Measurements from ENCODE around the gene RAMP1.

The RAMP1 gene

DNA sequence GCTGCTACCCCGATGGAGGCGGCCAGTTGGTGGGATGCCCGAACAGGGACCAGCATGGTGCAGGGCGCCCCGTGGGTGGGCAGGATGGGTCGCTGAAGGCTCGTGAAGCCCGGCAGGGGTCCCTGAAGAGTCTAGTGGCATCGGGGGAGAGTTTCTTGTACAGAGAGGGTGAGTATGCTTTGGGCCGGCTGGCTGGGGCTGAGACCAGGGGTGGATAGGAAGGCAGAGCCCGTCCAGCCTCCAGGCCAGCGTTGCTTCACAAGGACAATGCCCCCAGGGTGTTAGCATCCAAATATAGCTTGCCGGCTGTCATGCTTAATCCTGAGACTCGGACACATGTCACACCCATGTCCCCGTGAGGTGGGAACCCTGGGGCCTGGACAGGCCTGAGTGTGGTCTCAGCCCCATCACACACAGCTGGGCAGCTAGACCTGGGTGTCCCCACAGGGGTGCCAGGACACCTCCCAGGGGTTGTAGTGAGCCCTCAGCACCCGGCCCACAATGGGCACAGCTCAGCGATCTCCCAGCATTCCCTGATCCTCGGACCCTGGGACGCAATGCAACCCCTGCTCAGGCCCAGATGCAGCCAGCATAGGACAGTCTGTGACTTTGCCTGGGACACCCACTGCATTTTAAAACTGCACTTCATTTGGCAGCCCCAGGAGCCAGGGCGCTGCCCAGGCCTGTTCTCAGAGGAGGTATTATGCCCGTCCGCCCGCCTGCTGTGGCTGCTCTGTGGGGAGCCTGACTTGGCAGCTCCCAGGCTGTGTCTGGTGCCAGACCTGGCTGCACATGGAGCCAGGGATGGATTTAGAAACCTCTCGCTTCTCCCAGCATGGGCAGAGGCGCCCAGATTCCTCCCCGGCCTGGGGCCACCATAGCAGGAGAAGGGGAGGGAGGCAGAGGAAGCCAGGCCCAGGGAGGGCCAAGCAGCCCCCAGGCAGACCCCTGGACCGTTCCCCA, 36.4 kb downstream of the RAMP1 start:
- DNase-seq = no peak

DNA sequence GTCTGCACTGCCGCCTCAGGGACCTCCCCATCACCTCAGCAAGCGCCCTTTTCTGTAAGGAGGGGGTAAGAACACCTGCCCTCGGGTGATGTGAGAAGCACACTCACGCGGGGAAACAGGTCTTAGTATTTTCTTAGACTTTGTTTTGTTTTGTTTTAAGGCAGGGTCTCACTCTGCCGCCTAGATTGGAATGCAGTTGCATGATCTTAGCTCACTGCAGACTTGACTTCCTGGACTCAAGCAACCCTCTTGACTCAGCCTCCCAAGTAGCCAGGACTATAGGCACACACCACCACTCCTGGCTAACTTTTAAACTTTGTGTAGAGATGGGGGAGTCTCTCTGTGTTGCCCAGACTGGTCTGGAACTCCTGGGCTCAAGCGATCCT, 37.1 kb downstream of the RAMP1 start:
- no peak for DNase-seq

DNA sequence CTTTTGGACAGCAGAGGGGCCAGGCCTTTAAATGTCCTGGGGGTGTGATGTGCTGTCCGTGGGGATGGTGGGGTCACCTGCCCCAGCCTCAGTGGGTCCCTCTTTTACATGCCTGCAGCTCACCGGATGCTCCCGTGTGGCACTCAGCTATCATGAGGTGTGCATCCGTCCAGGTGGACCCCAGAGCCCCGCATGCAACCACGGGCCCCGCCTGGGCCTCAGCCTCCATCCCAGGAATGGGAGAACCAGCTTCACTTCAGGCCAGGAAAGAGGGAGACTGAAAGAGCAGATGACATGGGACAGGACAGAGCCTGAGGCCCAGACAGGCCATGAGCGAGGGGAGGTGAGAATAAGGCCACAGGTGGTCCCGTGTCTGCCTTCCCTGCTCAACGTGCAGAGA, 37.5 kb downstream of the RAMP1 start:
- DNase-seq = no peak

DNA sequence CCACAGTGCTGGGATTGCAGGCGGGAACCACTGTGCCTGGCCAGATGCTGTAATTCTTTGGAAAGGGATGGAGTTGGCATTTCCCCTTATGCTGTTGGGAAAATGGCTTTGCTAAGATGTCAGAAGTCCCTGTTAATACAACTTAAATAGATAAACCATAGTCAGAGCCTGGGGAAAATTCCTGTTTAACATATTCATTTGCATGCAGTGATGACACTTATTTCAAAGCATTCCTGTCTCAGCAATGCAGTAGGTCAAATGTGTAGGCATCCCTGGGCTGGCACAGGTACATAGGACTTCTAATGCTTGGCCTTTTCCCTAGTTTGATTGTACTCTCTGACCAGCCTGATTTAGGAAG, 38.6 kb downstream of the RAMP1 start:
- no peak for DNase-seq

DNA sequence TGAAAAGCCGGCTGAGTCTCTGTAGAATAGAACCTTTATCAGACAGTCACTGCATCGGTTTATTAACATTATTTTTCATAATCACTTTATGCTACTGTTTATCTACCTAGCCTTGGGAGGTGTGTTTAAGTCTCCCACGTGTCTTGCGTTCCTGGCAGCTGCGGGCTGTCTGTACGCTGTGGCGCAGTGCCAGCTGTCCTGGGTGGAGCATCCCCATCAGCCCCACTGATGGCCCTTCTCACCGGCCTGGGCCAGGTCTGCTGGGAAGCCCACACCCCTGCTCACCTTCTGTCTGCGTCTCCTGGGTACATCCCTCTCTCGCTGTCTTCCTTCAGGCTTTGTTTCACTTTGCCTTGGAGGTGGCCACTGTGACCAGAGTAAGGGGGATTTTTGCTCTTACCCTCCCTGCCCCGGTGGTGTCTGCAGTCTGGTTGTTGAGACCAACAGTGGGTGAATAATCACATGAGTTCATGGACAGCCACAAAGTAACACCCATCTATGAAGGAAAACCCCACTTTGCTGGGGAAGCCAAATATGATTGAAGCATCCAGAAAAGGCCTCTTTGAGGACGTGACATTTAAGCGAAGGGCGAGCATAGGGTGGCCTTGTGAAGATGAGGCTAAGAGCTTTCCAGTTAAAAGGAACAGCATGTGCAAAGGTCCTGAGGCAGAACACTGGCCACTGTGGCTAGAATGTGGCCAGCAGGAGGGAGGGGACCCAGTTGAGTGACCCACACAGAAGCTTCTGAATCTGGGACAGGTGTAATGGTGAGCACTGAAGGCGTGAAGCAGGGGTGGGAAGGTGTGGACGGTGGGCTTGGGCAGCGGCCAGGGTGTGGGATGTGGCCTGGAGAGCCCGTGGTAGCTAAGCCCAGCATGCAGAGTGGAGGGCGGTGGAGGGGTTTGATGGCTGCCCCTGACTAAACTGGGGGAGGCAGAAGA, 41.7 kb downstream of the RAMP1 start:
- no peak for DNase-seq

DNA sequence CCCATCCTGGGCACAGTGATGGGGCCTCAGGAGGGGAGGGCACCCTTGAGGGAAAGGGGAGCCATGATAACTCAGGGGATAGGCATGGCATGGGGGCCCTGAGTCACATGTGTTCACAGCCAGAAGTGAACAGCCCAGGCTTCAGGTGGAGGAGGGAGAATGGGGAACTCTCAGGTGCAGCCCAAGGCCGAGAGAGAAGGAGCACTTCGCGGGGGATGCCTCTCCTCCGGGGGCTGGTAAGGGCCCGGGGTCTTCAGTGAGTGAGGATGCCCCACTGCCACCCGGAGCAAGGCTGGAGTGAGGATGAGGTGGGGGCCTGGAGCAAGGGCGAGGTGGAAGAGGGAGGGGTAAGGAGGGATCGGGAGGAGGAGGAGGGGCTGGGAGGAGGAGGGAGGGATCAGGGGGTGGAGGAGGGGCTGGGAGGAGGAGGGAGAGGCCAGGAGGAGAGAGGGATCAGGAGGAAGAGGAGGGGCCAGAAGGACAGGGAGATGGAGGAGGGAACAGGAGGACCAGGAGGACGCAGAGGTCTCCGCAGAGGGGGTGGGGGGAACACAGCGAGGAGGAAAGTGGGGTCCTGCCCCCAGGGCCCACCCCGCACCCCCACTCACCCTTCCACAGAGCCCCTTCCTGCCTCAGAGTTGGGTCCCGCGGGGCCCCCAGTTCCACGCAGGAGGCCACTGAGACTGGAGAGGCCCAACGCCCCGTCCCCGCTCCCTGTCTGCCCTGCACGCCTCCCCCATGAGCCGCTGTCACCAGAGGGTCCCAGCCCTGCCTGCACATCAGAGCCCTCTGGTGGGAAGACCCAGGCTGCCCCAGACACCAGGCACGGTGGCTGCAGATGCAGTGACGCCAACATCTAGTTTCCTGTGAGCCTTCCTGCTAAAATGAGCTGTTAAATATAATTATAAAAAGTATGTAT, 42.8 kb downstream of the RAMP1 start:
- DNase-seq = peak; percentile 53

DNA sequence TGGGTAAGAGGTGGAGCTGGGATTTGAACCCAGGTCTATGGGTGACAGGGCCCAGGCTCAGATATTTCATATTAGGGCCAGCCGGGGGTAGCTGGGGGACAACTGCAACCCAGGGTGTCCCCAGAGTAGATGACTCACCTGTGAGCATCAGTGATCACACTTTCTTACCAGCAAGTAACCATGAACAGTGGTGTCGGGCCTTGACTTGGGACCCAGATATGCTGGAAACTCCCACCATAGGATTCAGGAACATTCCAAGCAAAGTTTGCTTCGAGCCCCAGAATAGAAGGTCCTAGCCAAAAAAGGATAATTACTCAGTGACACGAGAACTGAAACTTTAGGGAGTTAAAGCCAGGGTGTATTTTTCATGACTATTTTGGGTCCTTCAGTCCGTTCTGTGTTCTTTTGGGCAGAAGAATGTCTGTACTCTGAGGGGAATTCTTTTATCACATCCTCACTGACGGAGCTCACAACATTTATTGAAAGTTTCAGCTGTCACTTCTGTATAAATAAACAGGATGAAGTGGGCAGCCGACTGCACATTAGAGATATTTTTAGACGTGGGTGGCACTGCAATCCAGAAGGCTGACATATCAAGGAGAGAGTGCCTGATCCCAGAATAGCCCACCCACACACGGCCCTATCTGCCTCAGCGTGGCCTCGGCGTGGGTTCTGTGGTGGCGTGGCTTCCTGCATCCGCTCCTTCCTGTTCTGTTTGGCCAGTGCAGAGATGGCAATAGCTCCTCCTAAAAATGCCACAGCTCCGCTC, 45.6 kb downstream of the RAMP1 start:
- DNase-seq = peak; percentile 25

DNA sequence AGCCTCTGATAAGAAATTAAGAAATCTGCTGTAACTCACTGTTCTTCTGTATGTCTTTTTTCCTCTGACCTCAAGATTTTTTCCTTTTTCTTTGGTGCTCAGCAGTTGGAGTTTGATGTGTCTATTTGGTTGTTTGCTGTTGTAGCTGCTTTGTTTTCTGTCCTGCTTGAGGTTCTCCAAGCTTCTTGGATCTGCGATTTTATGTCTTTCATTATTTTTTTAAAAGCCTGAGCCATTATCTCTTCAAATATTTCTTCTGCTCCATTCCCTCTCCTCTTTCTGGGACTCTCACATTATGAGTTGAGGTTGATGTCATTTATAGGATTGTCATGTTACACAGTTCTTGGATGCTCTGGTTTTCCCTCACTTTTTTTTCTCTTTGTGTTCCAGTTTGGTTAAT, 47.7 kb downstream of the RAMP1 start:
- DNase-seq = no peak

DNA sequence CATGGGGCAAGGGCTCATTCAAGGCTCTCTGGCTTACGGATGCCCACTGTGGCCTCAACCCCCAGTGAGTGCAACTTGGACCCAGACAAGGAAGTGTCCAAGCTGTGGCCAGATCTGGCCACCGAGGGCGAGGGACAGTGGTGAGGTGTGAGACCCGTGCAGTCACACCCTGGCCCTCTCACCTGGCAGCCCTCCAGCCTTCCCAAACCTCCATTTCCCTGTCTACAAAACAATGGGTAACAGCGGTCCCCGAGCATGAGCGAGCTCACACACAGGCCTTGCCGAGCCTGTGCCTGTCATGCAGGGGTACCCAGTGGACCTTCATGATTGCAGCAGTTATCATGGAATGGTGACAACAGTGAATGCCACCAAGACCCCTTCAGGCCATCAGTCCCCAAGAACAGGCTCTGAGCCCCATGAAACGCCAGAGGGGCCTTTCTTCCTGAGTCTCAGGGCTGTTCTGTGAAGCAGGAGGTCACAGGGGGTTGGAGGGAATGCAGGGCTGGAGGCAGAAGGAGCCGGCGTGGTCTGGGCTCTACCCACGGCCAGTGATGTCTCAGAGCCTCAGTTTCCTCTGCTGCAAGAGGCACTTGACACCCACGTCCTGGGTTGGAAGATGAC, 49.8 kb downstream of the RAMP1 start:
- DNase-seq = no peak

DNA sequence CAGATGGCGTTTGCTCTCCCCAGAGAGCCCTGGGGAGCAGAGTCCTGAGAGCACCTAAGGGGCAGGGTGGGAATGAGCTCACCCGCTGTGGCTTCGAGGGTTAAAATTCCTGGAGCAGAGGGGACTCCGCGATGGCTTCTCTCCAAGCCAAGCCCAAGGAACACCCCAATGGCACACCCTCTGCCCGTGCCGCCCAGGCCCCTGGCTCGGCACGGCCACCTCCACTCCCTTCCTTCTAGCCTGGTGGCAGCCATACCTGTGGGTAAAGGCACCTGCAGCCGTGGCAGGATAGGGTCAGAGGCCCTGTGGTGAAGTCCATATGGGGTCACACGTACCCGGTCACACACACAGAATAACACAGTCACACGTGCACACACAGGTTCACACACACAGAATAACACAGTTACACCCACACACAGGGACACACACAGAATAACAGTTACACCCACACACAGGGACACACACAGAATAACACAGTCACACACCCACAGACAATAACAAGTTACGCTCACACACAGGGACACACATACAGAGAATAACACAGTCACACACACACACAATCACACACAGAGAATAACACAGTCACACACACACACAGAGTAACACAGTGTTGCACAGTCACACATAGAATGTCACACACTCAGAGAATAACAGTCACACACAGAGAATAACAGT, 50.5 kb downstream of the RAMP1 start:
- DNase-seq = no peak

DNA sequence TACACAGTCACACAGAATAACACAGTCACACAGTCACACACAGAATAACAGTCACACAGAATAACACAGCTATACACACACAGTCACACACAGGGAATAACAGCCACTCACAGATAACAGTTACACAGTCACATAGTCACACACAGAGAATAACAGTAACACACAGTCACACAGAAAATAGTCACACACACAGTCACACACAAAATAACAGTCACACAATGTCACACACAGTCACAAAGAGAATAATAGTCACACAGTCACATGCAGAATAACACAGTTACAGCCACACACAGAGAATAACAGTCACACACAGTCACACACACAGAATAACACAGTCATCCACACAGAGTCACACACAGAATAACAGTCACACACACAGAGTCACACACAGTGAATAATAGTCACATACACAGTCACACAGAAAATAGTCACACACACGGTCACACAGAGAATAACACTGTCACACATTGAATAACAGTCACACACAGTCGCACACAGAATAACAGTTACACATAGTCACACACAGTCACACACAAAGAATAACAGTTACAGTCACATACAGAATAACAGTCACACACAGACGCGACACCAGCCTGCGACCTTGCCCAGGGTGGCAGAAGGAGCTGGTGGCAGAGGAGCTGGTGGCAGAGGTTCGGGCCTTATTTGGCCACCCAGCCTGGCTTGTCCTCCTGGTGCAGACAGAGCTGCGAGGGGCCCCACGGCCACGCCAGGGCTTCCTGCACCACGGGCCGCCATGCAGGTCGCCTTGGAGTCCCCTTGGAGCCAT, 51.3 kb downstream of the RAMP1 start:
- DNase-seq = no peak

DNA sequence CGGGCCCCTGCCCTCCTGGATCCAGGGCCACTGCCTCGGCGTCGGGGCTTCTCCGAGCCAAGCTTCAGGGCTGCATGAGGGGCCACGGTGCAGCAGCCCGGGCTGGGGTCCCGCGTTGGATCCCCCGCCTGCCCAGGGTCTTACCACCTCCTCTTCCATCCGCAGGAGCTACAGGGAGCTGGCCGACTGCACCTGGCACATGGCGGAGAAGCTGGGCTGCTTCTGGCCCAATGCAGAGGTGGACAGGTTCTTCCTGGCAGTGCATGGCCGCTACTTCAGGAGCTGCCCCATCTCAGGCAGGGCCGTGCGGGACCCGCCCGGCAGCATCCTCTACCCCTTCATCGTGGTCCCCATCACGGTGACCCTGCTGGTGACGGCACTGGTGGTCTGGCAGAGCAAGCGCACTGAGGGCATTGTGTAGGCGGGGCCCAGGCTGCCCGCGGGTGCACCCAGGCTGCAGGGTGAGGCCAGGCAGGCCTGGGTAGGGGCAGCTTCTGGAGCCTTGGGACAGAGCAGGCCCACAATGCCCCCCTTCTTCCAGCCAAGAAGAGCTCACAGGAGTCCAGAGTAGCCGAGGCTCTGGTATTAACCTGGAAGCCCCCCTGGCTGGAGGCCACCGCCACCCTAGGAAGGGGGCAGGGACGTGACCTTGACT, 52.1 kb downstream of the RAMP1 start:
- no peak for DNase-seq

DNA sequence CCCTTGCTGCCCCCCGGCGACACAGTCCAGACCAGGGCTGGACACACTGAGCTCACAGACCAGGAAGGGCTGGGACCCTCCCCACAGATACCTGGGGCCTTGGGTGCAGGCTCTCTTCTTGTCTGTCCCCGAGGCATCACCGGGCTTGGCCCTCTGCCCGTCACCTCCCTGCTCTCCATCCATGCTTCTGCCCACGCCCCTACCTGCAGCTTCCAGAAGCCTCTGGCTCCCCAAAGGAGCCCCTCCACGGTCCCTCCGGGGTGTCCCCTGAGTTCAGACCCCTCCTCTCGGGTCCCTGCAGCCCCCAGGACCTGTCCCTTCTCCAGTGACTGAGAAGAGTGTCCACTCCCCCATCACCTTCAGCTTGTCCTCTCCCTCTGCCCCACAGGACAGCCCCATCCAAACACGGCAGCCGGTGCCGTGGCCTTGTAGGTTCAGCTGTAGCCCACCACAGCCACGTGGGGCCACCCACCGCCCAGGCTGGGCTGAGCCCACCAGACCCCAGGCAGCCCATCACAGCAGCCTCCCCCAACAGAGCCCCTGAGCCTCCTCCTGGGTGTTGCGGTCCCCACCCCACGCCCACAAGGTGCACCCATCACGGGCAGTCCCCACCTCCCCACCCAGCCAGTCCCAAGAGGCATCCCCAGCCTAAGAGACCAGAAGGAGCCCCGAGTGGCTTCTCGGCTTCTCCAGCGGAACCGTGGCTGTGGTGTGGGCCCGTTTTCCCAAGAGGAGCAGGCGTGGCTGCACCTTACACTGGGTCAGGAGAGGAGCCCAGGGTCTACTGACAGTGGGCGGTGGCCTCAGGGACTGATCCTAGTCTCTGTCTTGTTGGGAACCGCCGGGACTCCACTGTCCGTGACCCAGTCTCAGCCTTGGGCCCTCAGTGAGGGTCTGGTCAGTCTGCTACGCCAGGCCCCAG, 53.1 kb downstream of the RAMP1 start:
- no peak for DNase-seq

DNA sequence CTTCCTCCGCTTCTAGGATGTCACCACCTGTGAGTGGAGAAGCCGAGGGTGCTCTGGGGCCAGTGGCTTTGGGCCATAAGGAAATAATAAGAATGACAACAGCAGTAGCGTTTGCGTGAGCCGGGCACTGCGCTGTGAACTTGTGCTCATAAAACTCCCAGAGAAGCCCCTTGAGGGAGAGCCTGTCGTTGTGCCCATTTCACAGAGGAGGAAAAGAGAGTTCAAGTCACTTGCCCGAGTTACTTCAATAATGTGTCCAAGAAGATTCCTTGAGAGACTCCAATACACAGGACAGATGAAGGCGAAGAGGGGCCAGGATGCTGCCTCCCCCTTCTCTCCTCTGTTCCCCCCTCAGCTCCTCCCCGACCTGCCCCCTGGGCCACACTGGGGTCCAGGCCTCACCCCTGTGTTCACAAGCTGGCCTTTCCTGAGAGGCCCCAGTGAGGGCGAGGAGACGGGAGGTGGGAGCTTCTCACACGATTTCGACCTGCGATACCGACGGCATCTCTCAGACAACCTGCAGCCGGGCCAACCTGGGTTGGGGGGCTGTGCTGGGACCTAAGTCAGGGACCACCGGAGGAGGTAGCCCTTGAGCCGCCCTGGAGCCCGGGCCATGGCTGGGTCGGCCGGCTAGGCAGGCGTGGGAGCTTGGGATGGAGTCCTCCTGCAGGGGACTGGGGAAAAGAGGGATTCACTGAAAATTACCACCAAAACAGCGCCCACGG, 53.9 kb downstream of the RAMP1 start:
- DNase-seq = no peak

DNA sequence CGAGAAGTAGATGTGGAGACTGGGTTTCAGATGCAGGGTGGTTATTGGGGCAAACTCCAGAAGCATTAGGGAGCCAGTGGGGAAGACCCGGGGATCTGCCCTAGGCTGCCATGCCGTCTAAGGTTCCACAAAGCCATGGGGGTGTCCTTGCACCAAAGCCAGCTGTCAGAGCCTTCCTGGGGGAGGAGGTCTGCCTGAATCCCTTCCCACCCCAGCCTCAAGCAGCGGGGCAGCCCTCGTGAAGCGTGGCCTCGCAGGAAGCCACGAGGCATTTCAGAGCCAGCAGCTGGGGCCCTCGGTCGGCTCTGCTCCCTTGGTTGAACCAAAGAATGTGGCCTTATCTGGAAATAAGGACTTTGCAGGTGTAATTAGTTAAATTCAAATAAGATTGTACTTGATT, 56.2 kb downstream of the RAMP1 start:
- no peak for DNase-seq

DNA sequence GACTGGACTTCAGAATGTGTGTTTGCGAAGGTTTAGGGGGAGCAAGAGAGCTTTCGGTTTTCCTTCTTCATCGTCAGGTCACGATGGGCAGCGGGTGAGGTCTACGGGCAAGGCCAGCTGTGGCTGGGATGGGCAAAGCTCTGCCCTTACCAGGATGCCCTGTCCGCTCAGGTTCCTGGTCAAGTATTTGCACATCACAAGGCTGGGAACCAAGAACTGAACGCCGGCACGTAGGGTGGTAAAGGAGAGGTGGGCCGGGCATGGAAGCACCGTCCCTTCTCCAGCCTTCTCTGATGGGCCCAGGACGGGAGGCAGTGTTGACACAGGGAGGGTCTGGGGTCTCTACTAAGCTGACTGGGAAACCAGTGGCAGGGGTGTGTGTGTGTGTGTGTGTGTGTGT, 56.9 kb downstream of the RAMP1 start:
- DNase-seq = no peak

DNA sequence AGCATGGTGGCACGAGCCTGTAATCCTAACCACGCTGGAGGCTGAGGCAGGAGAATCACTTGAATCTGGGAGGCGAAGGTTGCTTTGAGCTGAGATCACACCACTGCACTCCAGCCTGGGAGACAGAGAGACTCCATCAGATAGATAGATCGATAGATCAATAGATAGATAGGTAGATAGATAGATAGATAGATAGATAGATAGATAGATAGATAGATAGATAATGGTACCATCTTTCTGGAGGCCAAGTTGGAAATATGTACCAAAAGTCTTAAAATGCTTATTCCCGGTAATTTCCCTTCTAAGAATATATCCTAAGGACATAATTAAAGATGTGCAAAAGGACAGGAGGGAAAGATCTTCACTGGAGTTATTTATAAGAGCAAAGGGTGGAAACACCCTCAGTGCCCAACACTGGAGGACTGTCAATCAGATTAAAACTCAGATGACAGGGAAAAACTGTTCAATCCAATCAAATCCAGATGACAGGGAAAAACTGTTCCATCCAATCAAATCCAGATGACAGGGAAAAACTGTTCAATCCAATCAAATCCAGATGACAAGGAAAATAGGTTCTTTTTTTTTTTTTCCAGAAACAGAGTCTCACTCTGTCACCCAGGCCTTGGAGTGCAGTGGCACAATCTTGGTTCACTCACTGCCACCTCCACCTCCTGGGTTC, 58.4 kb downstream of the RAMP1 start:
- DNase-seq = no peak

Measured in CD4-positive, alpha-beta T cell treated with Interleukin-17A for 4 hours (primary cell).